Coronary artery (tissue), 2 donors: ENCODE data around the gene LINGO3.

Experiments
- DNase-seq: peaks from one replicate; pipeline ENCODE4 v3.0.0-alpha.2; 2017; ENCODE audit warnings: low spot score
- H3K27ac ChIP-seq, 2 donors: fragments of 200-600 bp; sonication (generic); one replicate each; pipeline ENCODE4 v1.5.1; 2016 to 2019
- H3K4me3 ChIP-seq: fragments of 200-600 bp; sonication (generic); 2 replicates; pipeline ENCODE4 v1.5.1; 2016; ENCODE audit warnings: mild to moderate bottlenecking, moderate library complexity
- TF ChIP-seq, protein P1 (sequence below): fragments of 200-600 bp; sonication (generic); IDR thresholded peaks from one replicate; pipeline ENCODE4 v1.5.1; 2019; ENCODE audit warnings: antibody characterized with exemption

The LINGO3 gene

DNA sequence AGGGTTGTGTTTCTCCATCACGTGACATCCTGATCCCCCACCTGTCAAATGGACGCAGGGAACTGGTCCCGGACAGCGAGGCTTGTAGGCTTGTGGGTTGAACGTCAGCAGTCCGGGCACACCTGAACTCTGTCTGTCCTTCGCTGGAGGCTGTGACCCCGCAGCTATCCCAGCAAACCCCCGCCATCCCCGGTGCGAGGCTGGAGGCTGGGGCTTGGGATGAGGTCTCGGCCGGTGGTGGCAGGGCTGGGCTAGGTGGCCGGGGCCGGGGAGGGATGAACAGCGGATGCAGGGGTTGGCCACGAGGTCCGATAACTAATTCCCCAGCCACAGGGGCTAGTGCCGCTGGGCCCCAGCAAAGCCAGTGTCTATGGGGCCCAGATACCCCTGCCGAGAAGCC is 11.6 kb upstream of the LINGO3 start:
- DNase-seq = no peak
- TF ChIP-seq, protein P1, sequence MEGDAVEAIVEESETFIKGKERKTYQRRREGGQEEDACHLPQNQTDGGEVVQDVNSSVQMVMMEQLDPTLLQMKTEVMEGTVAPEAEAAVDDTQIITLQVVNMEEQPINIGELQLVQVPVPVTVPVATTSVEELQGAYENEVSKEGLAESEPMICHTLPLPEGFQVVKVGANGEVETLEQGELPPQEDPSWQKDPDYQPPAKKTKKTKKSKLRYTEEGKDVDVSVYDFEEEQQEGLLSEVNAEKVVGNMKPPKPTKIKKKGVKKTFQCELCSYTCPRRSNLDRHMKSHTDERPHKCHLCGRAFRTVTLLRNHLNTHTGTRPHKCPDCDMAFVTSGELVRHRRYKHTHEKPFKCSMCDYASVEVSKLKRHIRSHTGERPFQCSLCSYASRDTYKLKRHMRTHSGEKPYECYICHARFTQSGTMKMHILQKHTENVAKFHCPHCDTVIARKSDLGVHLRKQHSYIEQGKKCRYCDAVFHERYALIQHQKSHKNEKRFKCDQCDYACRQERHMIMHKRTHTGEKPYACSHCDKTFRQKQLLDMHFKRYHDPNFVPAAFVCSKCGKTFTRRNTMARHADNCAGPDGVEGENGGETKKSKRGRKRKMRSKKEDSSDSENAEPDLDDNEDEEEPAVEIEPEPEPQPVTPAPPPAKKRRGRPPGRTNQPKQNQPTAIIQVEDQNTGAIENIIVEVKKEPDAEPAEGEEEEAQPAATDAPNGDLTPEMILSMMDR = no peak
- Histone ChIP-seq H3K4me3 (no peak overlapping the region), H3K27ac (no peak overlapping the region)

DNA sequence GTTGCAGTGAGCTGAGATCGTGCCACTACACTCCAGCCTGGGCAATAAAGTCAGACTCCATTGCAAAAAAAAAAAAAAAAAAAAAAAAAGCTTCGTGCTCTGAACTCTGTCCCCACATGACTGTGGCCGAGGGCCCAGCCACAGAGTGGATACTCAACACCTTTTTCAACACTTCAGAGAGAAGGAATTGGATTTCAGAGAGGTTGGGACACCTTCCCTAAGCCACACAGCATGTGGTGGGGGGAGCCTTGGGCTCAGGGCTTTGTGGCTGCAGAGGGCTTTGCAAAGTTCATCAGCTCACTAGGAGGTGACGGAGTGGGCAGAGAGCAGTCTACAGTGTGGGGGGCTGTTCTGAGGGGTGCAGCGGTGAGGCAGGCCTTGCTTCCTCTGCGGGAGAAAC is 11.0 kb upstream of the LINGO3 start:
- H3K4me3 ChIP-seq = no peak overlapping the region
- no peak for DNase-seq
- H3K27ac ChIP-seq = no peak overlapping the region
- TF ChIP-seq, protein P1 = no peak

DNA sequence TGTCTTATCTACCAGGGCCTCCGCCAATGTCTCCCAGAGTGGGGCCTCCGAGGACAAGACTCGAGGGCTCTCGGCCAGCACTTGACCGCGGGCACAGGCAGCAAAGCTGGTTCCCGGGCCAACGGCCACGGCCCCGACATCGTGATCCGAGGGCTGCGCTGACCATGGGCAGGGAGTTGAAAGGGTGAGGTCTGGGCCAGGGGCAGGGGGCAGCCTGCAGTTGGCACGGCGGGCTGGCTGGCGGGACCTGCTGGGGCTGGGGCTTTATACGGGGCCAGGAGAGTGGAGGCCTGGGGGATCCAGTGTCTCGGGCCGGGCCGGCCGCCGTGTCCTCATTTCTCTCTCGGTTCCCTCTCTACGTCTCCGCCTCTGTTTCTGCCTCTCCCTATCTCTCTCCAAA is 9.8 kb upstream of the LINGO3 start:
- Histone ChIP-seq H3K27ac (no peak overlapping the region), H3K4me3 (no peak overlapping the region)
- no peak for DNase-seq
- TF ChIP-seq, protein P1 = no peak

- Histone ChIP-seq H3K4me3 (no peak overlapping the region), H3K27ac (no peak overlapping the region)
- no peak for DNase-seq
- TF ChIP-seq, protein P1 = no peak
Observed at GRCh38 chr19:2317300-2317699, 9.3 kb upstream of the LINGO3 start.

DNA sequence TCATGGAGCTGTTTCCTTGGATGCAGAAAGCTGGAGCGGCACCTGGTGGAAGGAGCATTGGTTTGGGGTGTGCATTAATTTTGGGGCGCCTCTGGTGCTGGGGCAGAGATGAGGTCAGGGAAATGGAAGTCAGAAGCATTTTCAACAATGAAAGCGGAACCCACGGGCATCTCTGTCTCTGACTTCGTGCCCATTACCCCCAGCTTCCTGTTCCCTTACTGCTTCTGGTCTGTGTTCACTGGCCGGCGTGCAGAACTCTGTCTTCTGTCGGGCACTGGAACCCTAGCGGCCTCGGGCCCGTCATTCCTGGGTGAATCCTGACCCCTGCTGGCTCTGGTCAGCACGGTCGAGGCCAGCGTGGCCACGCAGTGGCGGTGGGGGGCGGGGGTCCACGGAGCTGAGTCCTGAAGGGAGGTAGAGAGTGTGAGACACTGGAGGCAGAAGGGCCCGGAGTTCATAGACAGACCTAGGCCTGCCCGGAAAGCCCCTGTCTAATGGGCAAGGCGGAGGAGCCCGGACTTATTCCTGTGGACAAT is 7.9 kb upstream of the LINGO3 start:
- Histone ChIP-seq H3K27ac (peak overlapping the region in 1 of 2 donors; percentile 37), H3K4me3 (no peak overlapping the region)
- TF ChIP-seq, protein P1 = peak; percentile 21
- no peak for DNase-seq

- TF ChIP-seq, protein P1 = no peak
- Histone ChIP-seq H3K27ac (peak overlapping the region in 1 of 2 donors; percentile 37), H3K4me3 (no peak overlapping the region)
- no peak for DNase-seq
Observed at GRCh38 chr19:2315121-2315817, 7.3 kb upstream of the LINGO3 start.
